ENCODE data around the gene HS2ST1.

Gene HS2ST1

DNA sequence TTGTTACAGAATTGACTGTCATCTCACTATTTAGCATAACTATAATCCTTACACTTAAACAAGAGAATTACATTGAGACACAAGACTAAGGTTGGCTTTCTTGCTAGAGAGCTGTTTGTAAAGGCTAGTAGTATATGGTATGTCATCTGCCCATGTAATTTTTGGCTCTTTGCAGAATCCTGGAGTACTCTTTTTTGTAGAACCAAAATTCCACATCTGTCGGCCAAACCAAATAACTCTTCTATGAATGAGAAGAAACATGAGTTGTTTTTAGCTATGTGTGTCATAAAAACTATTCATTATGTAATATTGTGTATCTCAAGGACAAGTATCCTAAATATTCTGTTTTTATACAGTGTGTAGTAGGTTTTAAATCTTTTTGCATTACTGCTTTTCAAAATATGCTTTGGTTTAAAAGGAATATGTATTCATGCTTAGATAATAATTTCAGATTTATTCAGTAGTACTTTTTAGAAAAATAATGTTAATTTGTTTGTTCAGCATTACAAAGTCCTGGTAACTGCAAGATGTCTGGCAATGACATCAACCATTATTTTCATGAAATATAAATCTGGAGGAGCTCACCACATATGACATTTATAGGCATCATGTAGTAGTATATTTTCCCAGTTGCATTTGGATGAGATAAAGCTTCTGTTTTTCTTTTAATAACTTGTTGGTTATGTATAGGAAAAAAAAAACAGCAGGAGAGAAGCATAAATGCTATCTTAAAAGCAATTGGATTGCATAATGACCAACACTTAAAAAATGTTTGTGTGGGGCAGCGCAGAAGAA, 159.8 kb downstream of the HS2ST1 start:
- no peak overlapping the region for H3K4me3 ChIP-seq (ENCODE audit: low read depth, low read length)
- TF ChIP-seq POLR2A (IDR thresholded peaks at IDR 0.05; ENCODE audit: extremely low read depth, insufficient read length) = no peak
- DNase-seq (ENCODE audit: low read depth) = no peak

DNA sequence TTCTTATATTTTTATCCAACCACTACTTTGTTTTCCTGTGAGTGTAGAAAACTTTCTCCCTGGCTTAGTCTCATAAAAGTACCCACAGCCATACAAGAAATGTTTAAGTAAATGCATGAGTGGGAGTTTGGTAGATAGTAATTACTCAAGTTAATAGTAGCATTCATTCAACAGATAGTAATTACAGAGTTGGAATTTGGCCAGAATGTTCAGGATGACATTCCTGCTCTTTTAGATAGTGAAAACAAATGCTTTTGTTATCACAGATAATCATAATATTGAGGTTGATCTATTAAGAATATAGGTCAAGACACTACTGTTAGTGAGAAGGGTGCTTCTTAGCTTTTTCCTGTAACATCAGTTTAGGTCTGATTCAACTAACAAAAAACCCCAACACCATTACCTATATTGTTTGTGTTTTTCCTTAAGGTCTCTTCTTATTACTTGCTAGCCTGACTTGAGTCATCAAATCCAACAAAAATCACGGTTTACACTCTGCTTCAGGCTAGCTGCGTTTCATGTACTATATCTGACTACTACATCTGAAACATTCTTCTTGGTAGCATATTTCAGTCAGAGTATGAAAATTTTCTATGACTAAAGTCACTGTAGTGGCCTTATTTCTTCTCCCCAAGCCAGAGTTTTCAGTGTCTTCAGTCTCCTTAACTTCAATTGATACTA, 163.7 kb downstream of the HS2ST1 start:
- DNase-seq (ENCODE audit: low read depth) = no peak
- H3K4me3 ChIP-seq (ENCODE audit: low read depth, low read length) = no peak overlapping the region
- TF ChIP-seq, protein P1, sequence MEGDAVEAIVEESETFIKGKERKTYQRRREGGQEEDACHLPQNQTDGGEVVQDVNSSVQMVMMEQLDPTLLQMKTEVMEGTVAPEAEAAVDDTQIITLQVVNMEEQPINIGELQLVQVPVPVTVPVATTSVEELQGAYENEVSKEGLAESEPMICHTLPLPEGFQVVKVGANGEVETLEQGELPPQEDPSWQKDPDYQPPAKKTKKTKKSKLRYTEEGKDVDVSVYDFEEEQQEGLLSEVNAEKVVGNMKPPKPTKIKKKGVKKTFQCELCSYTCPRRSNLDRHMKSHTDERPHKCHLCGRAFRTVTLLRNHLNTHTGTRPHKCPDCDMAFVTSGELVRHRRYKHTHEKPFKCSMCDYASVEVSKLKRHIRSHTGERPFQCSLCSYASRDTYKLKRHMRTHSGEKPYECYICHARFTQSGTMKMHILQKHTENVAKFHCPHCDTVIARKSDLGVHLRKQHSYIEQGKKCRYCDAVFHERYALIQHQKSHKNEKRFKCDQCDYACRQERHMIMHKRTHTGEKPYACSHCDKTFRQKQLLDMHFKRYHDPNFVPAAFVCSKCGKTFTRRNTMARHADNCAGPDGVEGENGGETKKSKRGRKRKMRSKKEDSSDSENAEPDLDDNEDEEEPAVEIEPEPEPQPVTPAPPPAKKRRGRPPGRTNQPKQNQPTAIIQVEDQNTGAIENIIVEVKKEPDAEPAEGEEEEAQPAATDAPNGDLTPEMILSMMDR (IDR thresholded peaks at IDR 0.05; ENCODE audit: low read depth, low read length) = no peak
- TF ChIP-seq MYC (IDR thresholded peaks at IDR 0.05; ENCODE audit: low read depth, low read length) (no peak), POLR2A (IDR thresholded peaks at IDR 0.05; ENCODE audit: extremely low read depth, insufficient read length) (no peak)
- TF ChIP-seq, protein P2, sequence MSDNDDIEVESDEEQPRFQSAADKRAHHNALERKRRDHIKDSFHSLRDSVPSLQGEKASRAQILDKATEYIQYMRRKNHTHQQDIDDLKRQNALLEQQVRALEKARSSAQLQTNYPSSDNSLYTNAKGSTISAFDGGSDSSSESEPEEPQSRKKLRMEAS (IDR thresholded peaks at IDR 0.05; ENCODE audit: low read depth, low read length) = no peak

DNA sequence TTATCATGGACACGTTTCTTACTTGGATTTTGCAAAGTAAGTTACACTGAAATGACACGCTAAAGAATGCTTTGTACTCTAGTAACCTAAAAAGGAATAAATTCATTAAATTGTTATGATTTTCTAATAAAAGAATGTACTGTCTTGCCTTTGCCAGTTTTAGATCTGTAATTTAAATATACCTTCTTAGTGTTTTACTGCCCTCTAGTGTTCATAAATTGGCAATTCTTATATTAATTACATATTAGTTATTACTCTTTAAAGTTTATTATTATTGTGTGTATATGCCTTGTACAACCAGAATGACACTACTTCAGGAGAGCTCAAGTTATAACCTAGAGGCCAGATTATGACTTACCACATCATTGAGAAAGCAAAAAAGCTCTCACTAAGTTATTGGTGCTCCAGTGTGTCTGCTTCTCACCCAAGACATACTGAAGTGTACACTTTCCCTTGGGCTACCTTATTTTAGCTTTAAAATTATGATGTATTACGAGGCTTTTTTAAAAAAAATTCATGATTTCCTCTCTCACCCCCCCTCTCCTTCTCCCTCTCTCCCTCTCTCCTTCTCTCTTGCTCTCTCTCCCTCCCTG, 169.9 kb downstream of the HS2ST1 start:
- TF ChIP-seq POLR2A (IDR thresholded peaks at IDR 0.05; ENCODE audit: extremely low read depth, insufficient read length) (no peak), MYC (IDR thresholded peaks at IDR 0.05; ENCODE audit: low read depth, low read length) (no peak)
- TF ChIP-seq, protein P2 (IDR thresholded peaks at IDR 0.05; ENCODE audit: low read depth, low read length) = no peak
- TF ChIP-seq, protein P1 (IDR thresholded peaks at IDR 0.05; ENCODE audit: low read depth, low read length) = no peak
- H3K4me3 ChIP-seq (ENCODE audit: low read depth, low read length) = no peak overlapping the region
- DNase-seq (ENCODE audit: low read depth) = peak; percentile 31

DNA sequence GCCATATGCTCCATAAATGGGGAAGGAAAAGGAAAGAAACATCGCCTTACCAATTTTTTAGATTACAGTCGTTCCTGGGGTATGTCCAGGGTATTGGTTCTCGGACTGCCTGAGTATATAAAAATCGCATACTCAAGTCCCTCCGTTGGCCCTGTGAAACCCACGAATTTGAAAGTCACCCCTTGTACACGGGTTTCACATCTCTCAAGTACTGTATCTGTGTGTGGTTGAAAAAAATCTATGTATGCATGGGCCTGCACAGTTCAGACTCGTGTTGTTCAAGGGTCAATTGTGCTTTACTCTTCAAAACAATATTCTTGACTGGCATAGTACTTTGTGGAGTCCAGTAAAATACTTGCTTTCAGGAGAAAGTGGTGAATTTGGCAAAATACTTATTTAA, 171.7 kb downstream of the HS2ST1 start:
- no peak for DNase-seq (ENCODE audit: low read depth)
- TF ChIP-seq POLR2A (IDR thresholded peaks at IDR 0.05; ENCODE audit: extremely low read depth, insufficient read length) (no peak), MYC (IDR thresholded peaks at IDR 0.05; ENCODE audit: low read depth, low read length) (no peak)
- TF ChIP-seq, protein P2 (IDR thresholded peaks at IDR 0.05; ENCODE audit: low read depth, low read length) = no peak
- TF ChIP-seq, protein P1 (IDR thresholded peaks at IDR 0.05; ENCODE audit: low read depth, low read length) = no peak
- no peak overlapping the region for H3K4me3 ChIP-seq (ENCODE audit: low read depth, low read length)

DNA sequence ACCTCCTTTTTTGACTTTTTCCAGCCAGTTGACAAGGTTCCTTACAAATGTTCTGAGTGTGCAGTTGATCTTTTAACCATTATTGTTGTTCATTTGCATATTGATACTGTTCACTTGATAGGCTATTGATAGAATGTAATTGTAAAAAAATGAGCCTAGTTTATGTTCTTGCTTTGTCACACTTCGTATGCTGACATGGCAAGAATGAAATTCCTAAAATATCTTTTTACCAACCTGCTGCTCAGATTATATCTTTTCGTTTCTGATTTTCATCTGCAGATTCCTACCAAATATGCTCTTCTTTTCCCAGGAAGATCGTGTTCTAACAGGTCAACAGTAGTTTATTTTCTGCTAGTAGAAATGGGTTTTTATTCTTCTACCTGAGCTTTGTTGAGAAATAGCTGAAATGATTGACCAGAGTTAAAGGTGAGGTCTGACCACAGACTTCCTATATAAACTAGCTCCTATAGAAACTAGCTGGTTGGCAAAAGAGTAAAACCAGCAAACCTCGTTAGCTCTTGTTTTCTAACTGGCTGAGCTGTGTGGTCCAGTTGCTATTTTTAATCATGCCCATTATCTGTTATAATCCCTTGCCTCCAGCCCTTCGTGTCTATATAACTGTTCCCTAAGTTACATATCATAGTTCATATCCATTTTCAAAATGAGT, 174.8 kb downstream of the HS2ST1 start:
- H3K4me3 ChIP-seq (ENCODE audit: low read depth, low read length) = no peak overlapping the region
- TF ChIP-seq POLR2A (IDR thresholded peaks at IDR 0.05; ENCODE audit: extremely low read depth, insufficient read length) (no peak), MYC (IDR thresholded peaks at IDR 0.05; ENCODE audit: low read depth, low read length) (no peak)
- TF ChIP-seq, protein P1 (IDR thresholded peaks at IDR 0.05; ENCODE audit: low read depth, low read length) = no peak
- TF ChIP-seq, protein P2 (IDR thresholded peaks at IDR 0.05; ENCODE audit: low read depth, low read length) = no peak
- no peak for DNase-seq (ENCODE audit: low read depth)

Measured in NB4 (cell line).